Measurements from ENCODE around the gene AFDN.
A peak's percentile ranks its signal among the peaks of the same experiment; 100 is the strongest.

The AFDN gene

GRCh38 chr6:167817016-167817415 is 9.7 kb upstream of the AFDN start:
- DNase-seq, result no peak

- no peak for DNase-seq
These were observed 9.0 kb upstream of the AFDN start for GRCh38 chr6:167817729-167818128.

- no peak for DNase-seq
These were observed 7.1 kb upstream of the AFDN start for GRCh38 chr6:167819576-167819975.

- no peak for DNase-seq
These were observed 6.0 kb upstream of the AFDN start for GRCh38 chr6:167820681-167821080.

- DNase-seq, result no peak
These were observed 1.9 kb upstream of the AFDN start for GRCh38 chr6:167824591-167825331.

GRCh38 chr6:167825332-167826229 is 1.1 kb upstream of the AFDN start:
- DNase-seq, result peak; percentile 26 to 41

- DNase-seq, result peak; percentile 68 to 73
These were observed 348 bp upstream of the AFDN start for GRCh38 chr6:167826230-167826895.

- peak; percentile 37 to 42 for DNase-seq
These were observed 1.0 kb downstream of the AFDN start for GRCh38 chr6:167827583-167828324.

- no peak for DNase-seq
These were observed 1.7 kb downstream of the AFDN start for GRCh38 chr6:167828325-167828956.

GRCh38 chr6:167829513-167829912 is 2.8 kb downstream of the AFDN start:
- no peak for DNase-seq

GRCh38 chr6:167831281-167831828 is 4.6 kb downstream of the AFDN start:
- DNase-seq, result no peak

GRCh38 chr6:167832497-167833395 is 6.0 kb downstream of the AFDN start:
- DNase-seq, result no peak

- no peak for DNase-seq
These were observed 6.7 kb downstream of the AFDN start for GRCh38 chr6:167833396-167833763.

GRCh38 chr6:167835260-167835659 is 8.5 kb downstream of the AFDN start:
- DNase-seq, result no peak

- no peak for DNase-seq
These were observed 10.0 kb downstream of the AFDN start for GRCh38 chr6:167836721-167837120.

- DNase-seq, result no peak
These were observed 11.6 kb downstream of the AFDN start for GRCh38 chr6:167838207-167838748.

- DNase-seq, result no peak
These were observed 12.6 kb downstream of the AFDN start for GRCh38 chr6:167839343-167839742.

GRCh38 chr6:167839755-167840154 is 13.0 kb downstream of the AFDN start:
- DNase-seq, result no peak

GRCh38 chr6:167840160-167840525 is 13.4 kb downstream of the AFDN start:
- DNase-seq, result no peak

GRCh38 chr6:167840526-167841179 is 13.9 kb downstream of the AFDN start:
- DNase-seq, result no peak

Measured in stimulated activated CD4-positive, alpha-beta T cell treated with anti-CD3 and anti-CD28 coated beads, Interleukin-2, amount 100 ng/mL, for 24 hours (primary cell).